GM15510 (cell line): ENCODE data around the gene ERCC2.

Source experiments
- POLR2A ChIP-seq: IDR thresholded peaks from 3 replicates; pipeline ENCODE4 v1.6.1; 2011; ENCODE audit warnings: borderline replicate concordance; ENCODE audit not compliant: insufficient read length; ENCODE audit errors: extremely low read depth

The ERCC2 gene

DNA sequence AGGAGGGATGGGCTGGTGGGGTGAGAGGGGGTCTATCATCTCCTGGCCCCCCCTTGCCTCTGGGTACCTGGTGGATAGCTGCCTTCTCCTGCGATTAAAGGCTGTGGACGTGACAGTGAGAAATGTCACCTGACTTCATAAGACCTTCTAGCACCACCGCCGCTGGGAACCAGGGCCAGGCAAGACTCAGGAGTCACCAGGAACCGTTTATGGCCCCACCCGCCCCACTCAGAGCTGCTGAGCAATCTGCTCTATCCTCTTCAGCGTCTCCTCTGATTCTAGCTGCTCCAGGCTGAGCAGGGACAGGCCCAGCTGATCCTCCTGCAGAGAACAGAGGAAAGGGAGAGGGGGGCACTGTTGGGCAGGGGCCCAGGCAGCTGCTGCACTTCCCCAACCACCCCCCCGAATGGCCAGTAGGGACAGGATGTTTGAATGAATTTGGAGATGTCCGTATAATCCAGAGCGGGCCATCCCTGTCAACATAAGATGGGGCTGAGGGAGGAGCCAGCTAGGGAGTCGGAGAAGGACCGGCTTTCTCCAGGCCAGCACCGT is 18.9 kb downstream of the ERCC2 start:
- TF ChIP-seq POLR2A, result no peak

DNA sequence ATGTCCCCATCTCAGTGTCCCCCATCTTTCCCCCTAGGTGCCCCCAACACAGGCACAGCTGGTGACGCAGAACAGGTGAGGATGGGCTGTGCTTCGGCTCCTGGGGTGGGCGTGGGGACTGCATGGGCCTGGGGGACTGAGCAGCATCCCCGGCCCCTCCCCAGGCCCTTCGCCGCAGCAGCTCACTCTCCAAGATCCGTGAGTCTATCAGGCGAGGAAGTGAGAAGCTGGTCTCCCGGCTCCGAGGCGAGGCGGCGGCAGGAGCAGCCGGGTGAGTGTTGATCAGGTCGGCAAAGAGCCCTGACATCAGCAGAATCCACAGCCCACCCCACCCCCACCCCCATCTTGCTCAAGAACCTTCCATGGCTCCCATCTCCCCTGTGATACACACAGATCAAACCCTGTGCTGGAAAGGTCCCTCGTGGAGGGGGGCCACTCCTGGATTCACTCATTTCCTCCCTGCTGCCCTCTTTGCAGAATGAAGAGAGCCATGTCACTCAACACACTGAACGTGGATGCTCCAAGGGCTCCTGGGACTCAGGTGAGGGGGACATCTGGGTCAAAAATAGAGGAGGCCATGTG is 19.8 kb downstream of the ERCC2 start:
- no peak for TF ChIP-seq POLR2A

DNA sequence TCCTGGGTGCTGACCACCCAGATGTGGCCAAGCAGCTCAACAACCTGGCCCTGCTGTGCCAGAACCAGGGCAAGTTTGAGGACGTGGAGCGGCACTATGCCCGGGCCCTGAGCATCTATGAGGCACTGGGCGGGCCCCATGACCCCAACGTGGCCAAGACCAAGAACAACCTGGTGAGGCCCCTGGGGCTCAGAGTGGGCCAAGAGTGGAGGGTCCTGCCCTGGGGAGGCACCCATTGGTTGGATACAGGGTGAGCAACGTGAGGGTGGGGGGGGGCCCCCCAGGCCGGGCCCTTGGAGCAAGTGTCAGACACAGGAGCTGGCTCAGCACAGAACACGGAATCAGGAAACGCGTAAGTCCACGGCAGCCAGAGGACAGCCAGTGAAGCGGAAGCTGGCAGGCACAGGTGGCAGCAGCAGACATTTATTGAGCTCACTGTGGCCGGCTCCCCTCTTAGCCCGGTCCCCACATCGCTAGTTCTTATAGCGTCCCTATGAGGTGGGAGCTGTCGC is 20.9 kb downstream of the ERCC2 start:
- no peak for TF ChIP-seq POLR2A

DNA sequence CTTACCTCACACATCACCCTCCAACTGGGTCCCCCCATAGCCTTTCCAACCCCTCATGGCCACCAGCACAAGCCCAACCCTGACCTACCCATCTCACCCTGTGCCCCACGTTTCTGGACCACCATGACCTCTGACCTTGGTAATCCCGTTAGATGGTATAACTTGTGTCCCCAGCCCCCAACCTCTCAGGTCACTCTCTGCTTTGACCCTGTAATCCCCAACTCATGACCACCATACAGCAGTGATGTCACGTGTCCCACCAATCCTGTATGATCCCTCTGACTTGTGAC is 21.3 kb downstream of the ERCC2 start:
- no peak for TF ChIP-seq POLR2A

DNA sequence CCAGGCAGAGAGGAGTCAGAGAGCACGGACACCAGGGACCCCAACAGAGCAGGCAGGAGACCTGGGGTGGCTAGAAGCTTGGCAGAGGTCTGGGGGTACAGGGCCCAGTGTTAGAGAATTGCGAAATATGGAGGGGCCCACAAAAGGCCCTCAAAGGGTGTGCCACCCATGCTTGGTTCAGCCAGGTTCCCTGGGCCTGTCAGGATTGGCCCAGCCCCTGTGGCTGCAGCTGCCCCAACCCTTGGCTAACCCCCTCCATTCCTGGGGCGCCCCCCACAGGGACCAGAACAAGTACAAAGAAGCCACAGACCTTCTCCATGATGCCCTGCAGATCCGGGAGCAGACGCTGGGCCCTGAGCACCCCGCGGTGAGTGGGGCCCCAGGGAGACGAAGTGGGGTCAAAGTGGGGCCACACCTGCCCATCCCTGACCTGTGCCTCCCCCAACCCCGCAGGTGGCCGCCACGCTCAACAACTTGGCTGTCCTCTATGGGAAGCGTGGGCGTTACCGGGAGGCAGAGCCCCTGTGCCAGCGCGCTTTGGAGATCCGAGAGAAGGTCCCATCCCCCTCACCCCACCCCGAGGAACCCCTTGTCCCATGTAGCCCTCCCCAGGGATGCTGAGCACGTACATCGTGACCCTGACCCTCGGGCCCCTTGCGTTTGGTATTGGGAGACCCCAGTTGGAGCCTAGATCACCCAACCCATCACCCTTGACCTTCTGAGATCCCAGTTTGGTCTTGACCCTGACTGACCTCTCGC is 21.8 kb downstream of the ERCC2 start:
- TF ChIP-seq POLR2A, result no peak

DNA sequence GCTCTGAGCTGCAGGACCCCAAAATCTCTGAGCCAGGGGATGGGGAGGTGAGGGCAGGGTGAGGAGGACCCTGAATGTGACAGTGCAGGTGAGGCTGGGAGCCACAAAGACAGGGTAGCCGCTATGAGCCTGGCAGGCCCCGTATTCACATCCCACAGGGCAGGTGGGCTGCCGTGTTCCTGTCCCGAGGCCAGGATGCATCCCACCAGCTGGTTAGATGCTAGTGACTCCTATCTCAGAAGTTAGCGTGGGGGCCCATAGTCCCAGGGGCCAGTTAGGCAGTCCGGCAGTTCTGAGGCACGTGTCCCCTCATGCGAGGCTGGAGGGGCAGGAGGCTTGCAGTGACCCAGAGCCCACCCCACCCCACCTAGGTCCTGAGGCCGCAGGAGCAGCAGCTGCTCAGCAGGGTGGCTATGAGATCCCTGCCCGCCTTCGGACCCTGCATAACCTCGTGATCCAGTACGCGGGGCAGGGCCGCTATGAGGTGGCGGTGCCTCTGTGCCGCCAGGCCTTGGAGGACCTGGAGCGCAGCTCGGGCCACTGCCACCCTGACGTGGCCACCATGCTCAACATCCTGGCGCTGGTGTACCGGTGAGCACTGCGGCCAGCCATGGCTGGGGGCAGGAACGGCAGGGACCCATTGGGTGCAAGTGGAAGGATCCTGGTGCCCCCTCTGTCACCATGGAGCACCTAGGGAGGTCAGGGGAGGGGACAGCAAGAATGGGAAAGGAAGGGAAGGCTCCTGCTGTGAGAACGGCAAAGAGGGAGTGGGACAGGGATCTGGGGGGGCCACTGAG is 22.6 kb downstream of the ERCC2 start:
- no peak for TF ChIP-seq POLR2A

DNA sequence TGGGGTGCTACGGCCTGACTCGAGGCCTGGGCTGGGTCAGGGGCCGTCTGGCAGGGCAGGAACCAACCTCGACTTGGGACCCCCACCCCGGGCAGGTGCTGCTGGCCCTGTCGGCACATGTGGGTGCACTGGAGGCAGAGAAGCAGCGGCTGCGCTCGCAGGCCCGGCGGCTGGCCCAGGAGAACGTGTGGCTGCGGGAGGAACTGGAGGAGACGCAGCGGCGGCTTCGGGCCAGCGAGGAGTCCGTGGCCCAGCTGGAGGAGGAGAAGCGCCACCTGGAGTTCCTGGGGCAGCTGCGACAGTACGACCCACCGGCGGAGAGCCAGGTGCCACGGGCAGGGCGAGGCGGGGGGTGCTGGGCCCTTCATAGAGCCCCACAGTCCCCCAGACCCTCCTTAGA is 23.9 kb downstream of the ERCC2 start:
- TF ChIP-seq POLR2A, result no peak

DNA sequence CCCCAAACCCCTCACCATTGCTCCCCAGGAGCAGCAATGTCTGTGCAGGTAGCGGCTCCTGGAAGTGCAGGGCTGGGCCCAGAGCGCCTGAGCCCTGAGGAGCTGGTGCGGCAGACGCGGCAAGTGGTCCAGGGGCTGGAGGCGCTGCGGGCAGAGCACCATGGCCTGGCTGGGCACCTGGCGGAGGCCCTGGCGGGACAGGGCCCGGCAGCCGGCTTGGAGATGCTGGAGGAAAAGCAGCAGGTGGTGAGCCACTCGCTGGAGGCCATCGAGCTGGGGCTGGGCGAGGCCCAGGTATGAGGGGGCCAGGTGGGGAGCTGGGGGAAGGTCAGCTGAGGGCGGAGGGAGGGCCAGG is 24.9 kb downstream of the ERCC2 start:
- TF ChIP-seq POLR2A, result no peak

DNA sequence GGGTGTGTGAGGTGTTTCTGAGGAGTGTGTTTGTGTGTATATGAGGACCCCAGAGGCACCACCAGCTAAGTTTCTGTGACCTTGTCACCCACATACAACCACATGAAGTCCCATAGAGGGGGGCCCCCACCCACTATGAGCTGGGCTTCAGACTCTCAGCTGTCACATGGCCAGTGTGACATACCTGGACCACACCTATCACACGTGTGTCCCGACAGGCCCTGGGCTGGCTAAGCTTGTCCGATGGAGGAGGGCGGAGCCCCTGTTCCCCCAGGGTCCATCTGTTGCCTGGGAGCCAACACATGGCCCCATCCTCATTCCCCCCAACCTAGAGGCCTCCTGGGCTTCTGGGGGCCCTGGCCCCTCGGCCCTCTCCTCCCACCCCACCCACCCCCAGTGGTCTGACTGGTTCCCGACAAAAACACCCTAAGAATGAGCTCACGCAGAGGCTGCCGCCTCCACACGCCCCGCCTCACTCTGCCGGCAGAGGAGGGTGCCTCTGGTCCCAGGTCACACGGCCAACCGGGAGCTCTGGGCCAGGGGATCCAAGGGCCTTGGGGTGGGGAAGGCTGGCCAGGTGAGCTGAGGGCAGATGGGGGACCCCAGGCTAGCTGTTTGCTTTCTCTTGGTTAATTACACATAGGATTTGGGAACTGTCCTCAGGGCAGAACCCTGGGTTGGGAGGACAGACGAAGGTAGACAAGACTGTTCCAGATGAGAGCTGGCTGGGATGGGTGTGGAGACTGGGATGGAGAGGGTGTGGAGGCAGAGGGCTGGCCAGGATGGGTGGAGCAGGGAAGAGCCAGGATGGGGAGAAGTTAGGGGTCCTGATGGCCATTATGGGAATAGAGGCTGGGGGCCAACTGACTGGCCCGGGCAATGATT is 25.5 kb downstream of the ERCC2 start:
- no peak for TF ChIP-seq POLR2A

DNA sequence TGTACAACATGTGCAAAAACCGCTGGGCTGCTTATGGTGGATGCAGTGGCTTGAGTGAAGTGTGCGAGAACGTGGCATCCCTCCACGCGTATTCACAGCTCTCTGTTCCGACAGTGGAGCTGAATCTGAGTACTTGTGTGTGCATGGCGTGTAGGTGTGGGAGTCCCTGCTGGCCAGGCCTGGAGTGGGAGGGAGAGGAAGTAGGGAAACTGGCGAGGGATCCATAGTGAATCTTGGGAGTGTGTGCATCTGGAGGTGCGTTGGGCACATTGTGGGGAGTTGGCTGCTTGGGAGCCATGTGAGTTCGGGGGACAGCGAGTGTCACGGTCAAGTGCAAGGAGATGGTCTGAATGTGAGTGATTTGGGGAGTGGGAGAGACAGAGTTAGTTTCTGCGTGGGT is 27.5 kb downstream of the ERCC2 start:
- TF ChIP-seq POLR2A, result no peak

DNA sequence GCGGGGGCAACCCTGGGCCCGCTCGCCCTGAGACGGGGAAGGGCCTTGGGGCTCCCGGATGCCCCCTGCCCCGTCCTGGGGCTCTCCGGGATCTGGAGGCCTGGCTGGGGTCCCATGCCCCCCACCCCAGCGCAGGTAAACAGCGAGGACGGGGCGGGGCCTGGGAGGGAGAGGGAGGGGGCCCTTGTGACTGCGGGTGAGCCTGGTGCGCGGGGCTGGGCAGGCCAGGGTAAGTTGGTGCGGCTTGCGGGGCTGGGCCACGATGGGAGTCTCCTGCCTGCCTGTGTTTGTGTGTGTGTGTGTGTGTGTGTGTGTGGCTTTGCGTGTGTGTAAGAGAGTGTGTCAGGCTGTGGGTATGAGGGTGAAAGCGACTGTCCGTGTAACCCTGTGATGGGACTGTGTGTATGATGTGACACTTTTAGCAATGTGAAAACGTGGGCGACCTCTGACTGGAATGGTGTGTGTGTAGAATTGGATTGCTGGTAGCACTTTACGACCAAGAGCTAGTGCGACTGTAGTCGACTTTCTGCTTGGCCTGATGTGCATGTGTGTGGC is 29.4 kb downstream of the ERCC2 start:
- no peak for TF ChIP-seq POLR2A

DNA sequence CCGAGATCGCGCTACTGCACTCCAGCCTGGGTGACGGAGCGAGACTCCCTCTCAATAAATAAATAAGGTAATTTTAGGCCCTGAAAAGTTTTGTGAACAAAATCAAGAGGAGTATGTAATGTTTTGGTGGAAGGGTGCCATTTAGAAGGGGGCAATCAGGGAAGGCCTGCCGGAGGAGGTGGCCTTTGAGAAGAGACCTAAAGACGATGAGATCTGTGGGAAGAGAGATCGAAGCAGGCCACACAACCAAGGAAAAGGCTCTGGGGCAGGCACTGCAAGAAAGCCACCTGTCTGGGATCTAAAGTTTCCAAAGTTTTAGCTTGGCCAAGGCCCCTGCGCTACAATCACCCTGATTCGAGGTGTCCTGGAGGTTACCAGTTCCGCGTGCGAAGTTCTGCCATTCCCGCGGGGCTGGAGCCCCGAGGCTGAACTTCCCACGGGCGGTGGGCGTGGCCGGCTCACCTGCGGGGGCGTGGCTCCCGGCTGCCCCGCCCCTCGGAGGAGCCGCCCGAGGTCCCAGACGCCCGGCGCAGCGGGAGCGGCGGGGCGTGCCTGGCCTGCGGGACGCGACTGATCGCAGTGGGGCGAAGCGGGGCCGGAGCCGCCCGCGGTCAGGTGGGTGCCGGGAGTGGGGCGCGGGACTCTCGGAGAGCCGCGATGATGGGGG is 30.0 kb downstream of the ERCC2 start, which contains the start of gene KLC3:
Gene KLC3, plus strand, starts transcription at position 519 of the 667 bp plus-strand sequence. CDS start 4,792 bp downstream, outside the sequence.
- TF ChIP-seq POLR2A, result no peak

DNA sequence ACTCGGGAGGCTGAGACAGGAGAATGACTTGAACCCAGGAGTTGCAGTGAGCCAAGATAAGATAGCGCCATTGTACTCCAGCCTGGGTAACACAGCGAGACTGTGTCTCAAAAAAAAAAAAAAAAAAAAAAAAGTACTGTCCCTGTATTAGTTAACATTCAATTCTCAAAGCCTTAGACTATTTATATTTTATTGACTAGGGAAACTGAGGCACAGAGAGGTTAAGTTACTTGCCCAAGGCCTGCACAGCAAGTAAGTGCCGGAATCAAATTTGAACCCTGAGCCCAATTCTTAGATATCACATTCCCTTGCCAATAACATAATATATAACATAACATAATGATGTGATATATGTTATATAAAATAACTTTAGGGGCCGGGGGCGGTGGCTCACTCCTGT is 30.7 kb downstream of the ERCC2 start:
- TF ChIP-seq POLR2A, result no peak
